RWPE1 (cell line): Measurements from ENCODE around the gene GNB1.

Experiments
- CTCF ChIA-PET: fragments of 350-600 bp; sonication (Branson Sonifier 250); formaldehyde crosslinking; extraction: SDS; loops from one replicate; lab custom pipeline; 2021; lab: Yijun Ruan, JAX
- POLR2A ChIA-PET: fragments of 400-600 bp; formaldehyde crosslinking; extraction: SDS; loops from one replicate; lab custom pipeline; 2020; ENCODE audit warnings: antibody characterized with exemption; ENCODE audit not compliant: low non-redundant PET; lab: Yijun Ruan, JAX
- DNase-seq: peaks from one replicate; pipeline ENCODE4 v3.0.0; 2012; ENCODE audit warnings: low spot score
- H3K27ac ChIP-seq: fragments of 450-650 bp; 2 replicates; pipeline ENCODE4 v1.5.1; 2017
- CTCF ChIP-seq: fragments of 450-650 bp; conservative IDR thresholded peaks from 2 replicates; pipeline ENCODE4 v1.5.1; 2017; ENCODE audit warnings: low read depth, mild to moderate bottlenecking

Gene GNB1

GRCh38 chr1:1809489-1809888 is 81.4 kb downstream of the GNB1 start:
- H3K27ac ChIP-seq, result peak overlapping the region; percentile 12; the same call in 1 of the 2 replicates
- CTCF ChIA-PET, result interaction anchor here (0.5 to 0.6 kb wide), 3 partner anchors 55 to 455 kb away, joined by 3 to 4 read pairs (median 4); no protein-coding TSS in a partner anchor
- DNase-seq, result no peak
- POLR2A ChIA-PET, result no interaction called here
- no peak for TF ChIP-seq CTCF

GRCh38 chr1:1808206-1808605 is 82.7 kb downstream of the GNB1 start:
- ChIA-PET CTCF (no interaction called here), POLR2A (interaction anchor here (1.0 kb wide), 1 partner anchor 101 kb away, joined by 3 read pairs; no protein-coding TSS in a partner anchor)
- no peak for DNase-seq
- H3K27ac ChIP-seq, result peak overlapping the region; percentile 16; the same call in 1 of the 2 replicates
- no peak for TF ChIP-seq CTCF

DNA sequence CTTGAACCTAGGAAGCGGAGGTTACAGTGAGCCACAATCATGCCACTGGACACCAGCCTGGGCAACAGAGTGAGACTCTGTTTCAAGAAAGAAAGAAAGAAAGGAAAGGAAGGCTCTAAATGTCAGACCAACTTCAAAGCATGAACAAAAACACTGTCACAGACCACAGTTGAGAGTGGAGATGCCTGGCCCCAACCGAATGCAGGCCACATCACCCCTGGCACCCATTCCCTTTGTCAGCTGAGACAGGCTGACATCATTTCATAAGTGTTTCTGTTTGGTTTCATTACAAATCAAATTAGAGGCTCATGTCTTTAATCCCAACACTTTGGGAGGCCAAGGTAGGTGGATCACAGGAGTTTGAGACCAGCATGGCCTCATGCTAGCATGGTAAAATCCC is 84.0 kb downstream of the GNB1 start:
- ChIA-PET CTCF (no interaction called here), POLR2A (interaction anchor here (0.7 kb wide), 1 partner anchor 28 kb away, joined by 3 read pairs; no protein-coding TSS in a partner anchor)
- peak overlapping the region; percentile 31 for H3K27ac ChIP-seq
- no peak for TF ChIP-seq CTCF
- no peak for DNase-seq

DNA sequence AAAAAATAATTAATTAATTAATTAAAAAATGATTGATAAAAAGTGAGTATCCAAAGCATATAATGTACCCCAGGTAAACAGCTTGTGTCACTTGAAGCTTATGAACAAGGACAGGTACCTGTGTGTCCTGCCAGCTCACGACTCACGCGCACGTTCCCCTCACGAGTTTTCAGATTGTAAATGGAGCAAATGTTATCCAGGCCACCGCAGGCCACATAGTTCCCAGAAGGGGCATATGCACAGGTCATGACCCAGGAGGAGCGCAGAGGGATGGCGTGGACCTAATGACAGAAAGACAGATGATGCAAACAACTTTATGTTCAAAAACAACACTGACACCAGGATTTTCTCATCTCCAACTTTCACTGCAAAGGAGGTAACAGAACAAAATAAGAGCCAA is 86.6 kb downstream of the GNB1 start:
- ChIA-PET CTCF (no interaction called here), POLR2A (no interaction called here)
- no peak for TF ChIP-seq CTCF
- no peak for DNase-seq
- H3K27ac ChIP-seq, result no peak overlapping the region; the same call in 1 of the 2 replicates

GRCh38 chr1:1802871-1803270 is 88.0 kb downstream of the GNB1 start:
- DNase-seq, result no peak
- H3K27ac ChIP-seq, result peak overlapping the region; percentile 32; the same call in 1 of the 2 replicates
- POLR2A ChIA-PET, result no interaction called here
- CTCF ChIA-PET, result interaction anchor here (0.7 kb wide), 1 partner anchor 242 kb away, joined by 4 read pairs; no protein-coding TSS in a partner anchor
- TF ChIP-seq CTCF, result no peak

- DNase-seq, result no peak
- no peak for TF ChIP-seq CTCF
- H3K27ac ChIP-seq, result no peak overlapping the region
- CTCF ChIA-PET, result interaction anchor here (0.6 to 0.8 kb wide), 2 partner anchors 69 to 106 kb away, joined by 3 to 4 read pairs; no protein-coding TSS in a partner anchor
- POLR2A ChIA-PET, result no interaction called here
Observed at GRCh38 chr1:1799716-1800115, 91.2 kb downstream of the GNB1 start.
